OCI-LY7 (cell line): ENCODE results near the gene SLC38A3.

Source experiments
- CTCF ChIP-seq: fragments of 200-600 bp; sonication (generic); conservative IDR thresholded peaks from 2 replicates; pipeline ENCODE4 v1.5.1; 2014; ENCODE audit warnings: mild to moderate bottlenecking, antibody characterized with exemption, low read length, moderate library complexity, mixed read lengths
- EZH2phosphoT487 ChIP-seq: fragments of 200-600 bp; sonication (generic); IDR thresholded peaks from 2 replicates; pipeline ENCODE4 v1.6.1; 2018; ENCODE audit warnings: low read depth, borderline replicate concordance, mild to moderate bottlenecking, mixed run types, antibody characterized with exemption, low read length, moderate library complexity, mixed read lengths

GRCh38 chr3:50167069-50167840 lies 37.8 kb upstream of the SLC38A3 start:
- TF ChIP-seq CTCF (no peak), EZH2phosphoT487 (no peak)
